Measurements from ENCODE around the gene HELZ2.
A peak's percentile ranks its signal among the peaks of the same experiment; 100 is the strongest.
"Not testable (repeated sequence)": the region's sequence is repeated elsewhere in the genome, so short reads cannot be mapped to it uniquely, and the experiment has no call there.

HELZ2 gene

DNA sequence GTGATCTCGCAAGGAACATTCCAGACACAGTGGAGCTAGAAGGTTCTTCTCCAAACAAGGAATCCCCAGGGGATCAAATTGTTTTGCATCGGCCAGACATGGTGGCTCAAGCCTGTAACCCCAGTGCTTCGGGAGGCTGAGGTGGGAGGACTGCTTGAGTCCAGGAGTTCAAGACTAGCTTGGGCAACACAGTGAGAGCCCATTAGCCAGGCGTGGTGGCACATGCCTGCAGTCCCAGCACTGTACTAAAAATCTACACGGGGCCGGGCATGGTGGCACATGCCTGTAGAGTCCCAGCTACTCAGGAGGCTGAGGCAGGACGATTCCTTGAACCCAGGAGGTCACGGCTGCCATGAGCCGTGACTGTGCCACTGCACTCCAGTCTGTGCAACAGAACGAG lies 37.6 kb upstream of the HELZ2 start:
- H3K4me3 ChIP-seq (ENCODE audit: low read depth, low read length) = no peak overlapping the region
- DNase-seq (ENCODE audit: low read depth) = no peak
- TF ChIP-seq, protein P1, sequence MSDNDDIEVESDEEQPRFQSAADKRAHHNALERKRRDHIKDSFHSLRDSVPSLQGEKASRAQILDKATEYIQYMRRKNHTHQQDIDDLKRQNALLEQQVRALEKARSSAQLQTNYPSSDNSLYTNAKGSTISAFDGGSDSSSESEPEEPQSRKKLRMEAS (IDR thresholded peaks at IDR 0.05; ENCODE audit: low read depth, low read length) = no peak
- no peak for TF ChIP-seq POLR2A (IDR thresholded peaks at IDR 0.05; ENCODE audit: extremely low read depth, insufficient read length)

DNA sequence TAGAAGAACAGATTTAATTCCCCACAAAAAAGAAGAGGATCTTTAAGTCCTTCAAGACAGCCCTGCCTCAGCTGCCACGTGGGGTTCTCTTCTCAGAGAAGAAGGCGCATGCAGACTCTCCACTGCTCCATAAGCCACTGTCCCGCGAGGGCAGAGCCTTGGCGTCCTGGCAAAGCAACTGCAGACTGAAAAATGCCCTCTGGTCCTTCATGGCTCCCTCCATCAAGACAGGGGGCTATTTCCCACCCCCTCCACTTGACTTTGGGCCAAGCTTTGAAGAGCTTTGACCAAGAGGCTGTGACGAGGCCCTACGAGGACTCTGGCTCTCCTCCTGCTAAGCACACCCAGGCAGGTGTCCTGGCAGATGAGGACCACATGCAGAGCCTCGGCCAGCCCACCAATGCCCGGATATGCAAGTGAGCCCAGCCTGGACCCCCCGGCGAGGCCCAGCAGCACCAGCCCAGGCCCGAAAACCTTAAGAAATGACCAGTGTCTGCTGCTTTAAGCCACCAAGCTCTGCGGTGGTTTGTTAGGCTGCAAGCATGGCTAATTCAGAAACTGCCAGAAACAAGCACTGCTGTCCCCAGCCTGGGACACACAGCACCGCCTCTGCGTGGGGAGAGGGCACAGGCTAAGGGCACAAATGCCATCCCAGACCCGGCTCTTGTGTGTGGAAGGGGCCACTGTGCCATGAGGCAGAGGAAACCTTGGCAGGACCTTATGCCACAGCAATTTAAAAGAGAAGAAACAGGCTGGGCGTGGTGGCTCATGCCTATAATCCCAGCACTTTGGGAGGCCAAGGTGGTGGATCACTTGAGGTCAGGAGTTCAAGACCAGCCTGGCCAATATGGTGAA lies 36.8 kb upstream of the HELZ2 start:
- no peak for TF ChIP-seq MYC (IDR thresholded peaks at IDR 0.05; ENCODE audit: low read depth, low read length)
- TF ChIP-seq, protein P2, sequence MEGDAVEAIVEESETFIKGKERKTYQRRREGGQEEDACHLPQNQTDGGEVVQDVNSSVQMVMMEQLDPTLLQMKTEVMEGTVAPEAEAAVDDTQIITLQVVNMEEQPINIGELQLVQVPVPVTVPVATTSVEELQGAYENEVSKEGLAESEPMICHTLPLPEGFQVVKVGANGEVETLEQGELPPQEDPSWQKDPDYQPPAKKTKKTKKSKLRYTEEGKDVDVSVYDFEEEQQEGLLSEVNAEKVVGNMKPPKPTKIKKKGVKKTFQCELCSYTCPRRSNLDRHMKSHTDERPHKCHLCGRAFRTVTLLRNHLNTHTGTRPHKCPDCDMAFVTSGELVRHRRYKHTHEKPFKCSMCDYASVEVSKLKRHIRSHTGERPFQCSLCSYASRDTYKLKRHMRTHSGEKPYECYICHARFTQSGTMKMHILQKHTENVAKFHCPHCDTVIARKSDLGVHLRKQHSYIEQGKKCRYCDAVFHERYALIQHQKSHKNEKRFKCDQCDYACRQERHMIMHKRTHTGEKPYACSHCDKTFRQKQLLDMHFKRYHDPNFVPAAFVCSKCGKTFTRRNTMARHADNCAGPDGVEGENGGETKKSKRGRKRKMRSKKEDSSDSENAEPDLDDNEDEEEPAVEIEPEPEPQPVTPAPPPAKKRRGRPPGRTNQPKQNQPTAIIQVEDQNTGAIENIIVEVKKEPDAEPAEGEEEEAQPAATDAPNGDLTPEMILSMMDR (IDR thresholded peaks at IDR 0.05; ENCODE audit: low read depth, low read length) = no peak
- TF ChIP-seq POLR2A (IDR thresholded peaks at IDR 0.05; ENCODE audit: extremely low read depth, insufficient read length) = no peak
- TF ChIP-seq, protein P1 (IDR thresholded peaks at IDR 0.05; ENCODE audit: low read depth, low read length) = no peak
- DNase-seq (ENCODE audit: low read depth) = no peak
- no peak overlapping the region for H3K4me3 ChIP-seq (ENCODE audit: low read depth, low read length)

DNA sequence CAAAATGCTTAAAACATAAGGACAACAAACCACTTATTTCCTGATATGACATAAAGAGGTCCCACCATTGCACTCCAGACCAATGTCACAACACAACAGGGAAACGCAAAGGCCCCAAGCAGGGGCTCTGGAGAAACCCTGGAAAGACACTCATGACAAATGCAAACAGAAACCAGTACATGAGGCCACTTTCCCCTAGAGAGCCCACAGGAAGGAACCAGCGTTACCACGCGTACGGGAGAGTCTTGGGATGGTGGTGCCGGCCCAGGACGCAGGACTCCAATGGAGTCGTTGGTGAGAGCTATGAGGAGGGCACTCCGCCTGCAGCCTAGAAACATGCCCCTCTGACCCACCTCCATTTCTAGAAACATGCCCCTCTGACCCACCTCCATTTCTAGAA lies 32.6 kb upstream of the HELZ2 start:
- no peak overlapping the region for H3K4me3 ChIP-seq (ENCODE audit: low read depth, low read length)
- TF ChIP-seq, protein P2 (IDR thresholded peaks at IDR 0.05; ENCODE audit: low read depth, low read length) = no peak
- no peak for TF ChIP-seq POLR2A (IDR thresholded peaks at IDR 0.05; ENCODE audit: extremely low read depth, insufficient read length)
- TF ChIP-seq, protein P1 (IDR thresholded peaks at IDR 0.05; ENCODE audit: low read depth, low read length) = no peak
- TF ChIP-seq MYC (IDR thresholded peaks at IDR 0.05; ENCODE audit: low read depth, low read length) = no peak
- peak; percentile 28 for DNase-seq (ENCODE audit: low read depth)

DNA sequence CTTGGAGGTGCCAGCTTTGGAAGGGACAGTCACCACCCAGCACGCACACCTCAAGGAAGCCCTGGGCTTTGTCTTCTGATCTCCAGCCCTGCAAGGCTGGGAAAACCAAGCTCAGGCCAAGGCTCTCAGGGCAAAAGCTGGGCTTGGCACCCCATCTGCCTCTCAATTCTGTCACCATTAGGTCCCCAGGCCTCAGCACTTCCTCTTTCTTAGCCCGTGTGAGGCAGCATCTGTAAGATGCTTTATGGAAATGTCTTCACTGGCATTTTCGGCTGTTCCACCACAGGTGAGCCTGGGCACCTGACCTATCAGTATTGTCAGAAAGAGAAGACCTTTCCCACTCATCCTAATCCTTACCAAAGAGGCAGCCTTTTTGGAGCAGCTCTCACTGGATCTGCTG lies 28.3 kb upstream of the HELZ2 start:
- no peak for DNase-seq (ENCODE audit: low read depth)
- no peak overlapping the region for H3K4me3 ChIP-seq (ENCODE audit: low read depth, low read length)
- TF ChIP-seq POLR2A (IDR thresholded peaks at IDR 0.05; ENCODE audit: extremely low read depth, insufficient read length) = no peak
- TF ChIP-seq, protein P1 (IDR thresholded peaks at IDR 0.05; ENCODE audit: low read depth, low read length) = no peak
- TF ChIP-seq MYC (IDR thresholded peaks at IDR 0.05; ENCODE audit: low read depth, low read length) = no peak
- TF ChIP-seq, protein P2 (IDR thresholded peaks at IDR 0.05; ENCODE audit: low read depth, low read length) = no peak

DNA sequence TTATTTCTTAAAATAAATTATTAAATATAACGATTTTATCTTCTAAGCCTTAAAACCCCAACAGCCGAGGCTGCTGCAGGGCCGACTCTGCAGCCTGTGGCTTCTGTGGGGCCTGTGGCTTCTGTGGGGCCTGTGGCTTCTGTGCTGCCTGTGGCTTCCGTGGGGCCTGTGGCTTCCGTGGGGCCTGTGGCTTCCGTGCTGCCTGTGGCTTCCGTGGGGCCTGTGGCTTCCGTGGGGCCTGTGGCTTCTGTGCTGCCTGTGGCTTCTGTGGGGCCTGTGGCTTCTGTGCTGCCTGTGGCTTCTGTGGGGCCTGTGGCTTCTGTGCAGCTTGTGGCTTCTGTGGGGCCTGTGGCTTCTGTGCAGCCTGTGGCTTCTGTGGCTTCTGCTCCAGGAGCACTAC lies 27.6 kb upstream of the HELZ2 start:
- not testable (repeated sequence) for H3K4me3 ChIP-seq (ENCODE audit: low read depth, low read length); DNase-seq (ENCODE audit: low read depth)

DNA sequence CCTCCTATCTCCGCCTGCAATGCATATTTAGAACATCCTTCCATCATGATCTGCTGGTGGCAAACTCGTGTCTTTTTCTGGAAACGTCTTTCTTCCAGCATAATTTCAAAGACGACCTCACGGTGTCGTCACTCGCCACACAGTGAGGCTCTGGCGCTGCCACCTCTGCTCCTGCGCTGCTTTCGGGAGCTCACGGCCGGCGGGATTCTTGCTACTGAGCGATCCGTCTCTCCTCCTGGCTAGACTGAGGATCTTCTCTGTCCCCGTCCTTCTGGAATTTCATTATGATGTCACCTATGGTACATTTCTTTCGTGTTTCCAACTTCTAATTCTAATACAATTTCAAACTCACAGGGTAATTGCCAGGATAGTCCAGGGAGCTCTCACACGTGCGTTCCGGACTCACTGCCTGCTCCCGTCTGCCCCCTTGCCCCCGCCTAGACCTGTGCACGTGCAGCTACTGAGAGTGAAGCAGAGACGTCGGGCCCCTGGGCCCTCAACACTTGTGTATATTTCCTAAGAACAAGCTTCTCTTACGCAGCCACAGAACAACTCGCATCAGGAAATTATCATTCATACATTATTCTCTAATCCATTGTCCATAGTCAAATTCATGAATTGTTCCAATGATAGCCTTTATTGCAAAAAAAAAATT lies 25.5 kb upstream of the HELZ2 start:
- DNase-seq (ENCODE audit: low read depth) = no peak
- H3K4me3 ChIP-seq (ENCODE audit: low read depth, low read length) = no peak overlapping the region
- TF ChIP-seq, protein P1 (IDR thresholded peaks at IDR 0.05; ENCODE audit: low read depth, low read length) = no peak
- no peak for TF ChIP-seq POLR2A (IDR thresholded peaks at IDR 0.05; ENCODE audit: extremely low read depth, insufficient read length)
- TF ChIP-seq, protein P2 (IDR thresholded peaks at IDR 0.05; ENCODE audit: low read depth, low read length) = no peak
- TF ChIP-seq MYC (IDR thresholded peaks at IDR 0.05; ENCODE audit: low read depth, low read length) = no peak

Measured in NB4 (cell line).